Panc1 (cell line): Measurements from ENCODE around the gene ZFP62. TPM values are rescaled to one million over a fixed set of nuclear protein-coding genes. Genes with fewer than 3 reads are reported as not detected.

Source experiments
- ATAC-seq: fragments of 200-7000 bp; cut with Tn5 transposase; 2 replicates; pipeline ENCODE4 v1.9.1; 2020; ENCODE audit warnings: mild to moderate bottlenecking, moderate library complexity
- BruUV-seq: library from RNA; stranded (reverse); fragments of 400-500 nt; replicated peaks from 2 replicates; lab custom pipeline; 2021; lab: Mats Ljungman, UMichigan
- CTCF ChIA-PET: fragments of 300-600 bp; sonication (Branson Sonifier 250); formaldehyde crosslinking; loops from one replicate; lab custom pipeline; 2022; ENCODE audit warnings: antibody characterized with exemption; lab: Charles Lee
- POLR2A ChIA-PET: fragments of 300-600 bp; sonication (Branson Sonifier 250); formaldehyde crosslinking; loops from one replicate; lab custom pipeline; 2022; ENCODE audit warnings: antibody characterized with exemption; lab: Charles Lee
- DNase-seq: peaks from one replicate; pipeline ENCODE4 v3.0.0-alpha.2; 2010; ENCODE audit warnings: low read depth, low spot score
- H3K27ac ChIP-seq: 2 replicates; pipeline ENCODE4 v1.5.1; 2011; ENCODE audit warnings: mild to moderate bottlenecking, low read length, inconsistent platforms
- H3K27me3 ChIP-seq: fragments of 200-500 bp; sonication (Bioruptor generic); 2 replicates; pipeline ENCODE4 v1.6.0; 2014; ENCODE audit warnings: low read length, inconsistent platforms; ENCODE audit not compliant: control insufficient read depth, insufficient read depth
- H3K36me3 ChIP-seq: fragments of 200-500 bp; sonication (Bioruptor generic); 2 replicates; pipeline ENCODE4 v1.5.1; 2014; ENCODE audit warnings: inconsistent platforms, mild to moderate bottlenecking, low read length, moderate library complexity; ENCODE audit not compliant: control insufficient read depth, insufficient read depth
- H3K4me1 ChIP-seq: 2 replicates; pipeline ENCODE4 v1.5.1; 2011; ENCODE audit warnings: inconsistent platforms, mild to moderate bottlenecking, low read length, moderate library complexity; ENCODE audit not compliant: control insufficient read depth, insufficient read depth
- H3K4me3 ChIP-seq, 2 experiments: 2 replicates each; pipeline ENCODE4 v1.5.1; 2011 to 2012; ENCODE audit warnings: low read depth in 2 of 2, low read length in 2 of 2, mild to moderate bottlenecking in 2 of 2, inconsistent platforms in 1 of 2, moderate library complexity in 1 of 2
- H3K9me3 ChIP-seq: fragments of 200-500 bp; sonication (Bioruptor generic); 2 replicates; pipeline ENCODE4 v1.5.1; 2014; ENCODE audit warnings: low read depth, mild to moderate bottlenecking, inconsistent platforms, low read length, moderate library complexity; ENCODE audit not compliant: control insufficient read depth, insufficient read depth
- POLR2AphosphoS5 ChIP-seq: IDR thresholded peaks from 2 replicates; pipeline ENCODE4 v1.6.1; 2012; ENCODE audit warnings: mild to moderate bottlenecking, low read depth, low read length, moderate library complexity
- SIN3A ChIP-seq: IDR thresholded peaks from 2 replicates; pipeline ENCODE4 v1.6.1; 2012; ENCODE audit warnings: low read depth, mild to moderate bottlenecking, low read length, moderate library complexity, borderline replicate concordance; ENCODE audit not compliant: insufficient read depth
- TCF7L2 ChIP-seq: IDR thresholded peaks from 2 replicates; pipeline ENCODE4 v1.6.1; 2011; ENCODE audit warnings: mild to moderate bottlenecking, low read depth, low read length, inconsistent platforms
- in situ Hi-C: cut with HindIII; loops from 2 replicates; pipeline ENCODE4 v1.10.0; 2016; ENCODE audit warnings: low sequenced_read_pairs, low pct_unique_long_range_greater_than_20kb
- intact Hi-C: fragments of 100-400 bp; cut with micrococcal nuclease; formaldehyde crosslinking; loops from one replicate; pipeline ENCODE4 v1.10.0; 2022; ENCODE audit not compliant: unreplicated experiment
- total RNA-seq: library from RNA; stranded (reverse); gene quantifications from one replicate; pipeline ENCODE4 v1.2.1, GENCODE V29; 2021; ENCODE audit not compliant: unreplicated experiment
- TF ChIP-seq, protein P1 (sequence below): fragments of 450-650 bp; IDR thresholded peaks from 2 replicates; pipeline ENCODE4 v1.5.1; 2017; ENCODE audit warnings: mild to moderate bottlenecking
- TF ChIP-seq, protein P2 (sequence below), 2 experiments: IDR thresholded peaks; 2 replicates each; pipeline ENCODE4 v1.6.1; 2011 to 2012; ENCODE audit warnings: low read depth in 2 of 2, control low read depth in 1 of 2, low read length in 1 of 2, mild to moderate bottlenecking in 1 of 2, moderate library complexity in 1 of 2; ENCODE audit not compliant: insufficient read depth in 1 of 2

Gene ZFP62
- total RNA-seq, 1 experiment from 2014 or later: 17.8 TPM

DNA sequence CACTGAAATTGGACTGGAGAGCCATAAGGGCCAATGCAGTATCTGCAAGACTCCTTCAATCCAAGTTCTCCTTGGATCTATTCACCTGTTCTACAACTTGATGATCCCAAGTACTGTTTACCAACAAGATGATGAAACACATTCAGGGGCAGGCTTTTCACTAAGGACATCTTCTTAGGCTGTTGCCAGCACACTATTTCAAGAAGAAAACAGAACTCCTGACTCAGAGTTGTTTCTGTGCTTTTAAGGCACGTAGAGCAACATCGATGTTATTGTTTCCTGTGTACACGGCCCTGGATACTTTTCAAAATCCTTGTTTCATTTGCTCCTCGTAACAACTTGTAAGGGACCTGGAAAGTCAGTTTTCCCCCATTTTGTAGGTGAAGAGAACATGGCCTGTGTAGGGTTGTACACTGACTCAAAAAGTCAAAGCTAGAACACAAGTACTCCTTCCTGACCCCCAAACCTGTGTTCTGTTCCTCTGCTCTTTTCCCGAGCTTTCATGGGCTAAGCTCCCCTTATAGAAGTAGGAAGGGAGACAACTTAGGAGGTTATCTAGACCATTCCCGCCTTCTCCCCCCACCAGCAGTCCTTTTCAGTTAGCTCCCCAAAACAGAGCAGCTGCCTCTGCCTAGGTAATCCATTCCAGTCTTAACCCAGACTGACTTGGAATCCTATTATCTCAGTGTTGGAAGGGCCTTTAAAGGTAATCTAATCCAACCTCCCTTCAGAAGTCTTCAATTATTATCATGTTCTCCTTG lies 53.2 kb downstream of the ZFP62 start:
- DNase-seq (no peak), ATAC-seq (no peak)
- intact Hi-C loops (loop anchor here (10.0 kb wide), 1 partner anchor 377 kb away; no protein-coding TSS in a partner anchor), in situ Hi-C loops (no loop called here)
- TF ChIP-seq, protein P1, sequence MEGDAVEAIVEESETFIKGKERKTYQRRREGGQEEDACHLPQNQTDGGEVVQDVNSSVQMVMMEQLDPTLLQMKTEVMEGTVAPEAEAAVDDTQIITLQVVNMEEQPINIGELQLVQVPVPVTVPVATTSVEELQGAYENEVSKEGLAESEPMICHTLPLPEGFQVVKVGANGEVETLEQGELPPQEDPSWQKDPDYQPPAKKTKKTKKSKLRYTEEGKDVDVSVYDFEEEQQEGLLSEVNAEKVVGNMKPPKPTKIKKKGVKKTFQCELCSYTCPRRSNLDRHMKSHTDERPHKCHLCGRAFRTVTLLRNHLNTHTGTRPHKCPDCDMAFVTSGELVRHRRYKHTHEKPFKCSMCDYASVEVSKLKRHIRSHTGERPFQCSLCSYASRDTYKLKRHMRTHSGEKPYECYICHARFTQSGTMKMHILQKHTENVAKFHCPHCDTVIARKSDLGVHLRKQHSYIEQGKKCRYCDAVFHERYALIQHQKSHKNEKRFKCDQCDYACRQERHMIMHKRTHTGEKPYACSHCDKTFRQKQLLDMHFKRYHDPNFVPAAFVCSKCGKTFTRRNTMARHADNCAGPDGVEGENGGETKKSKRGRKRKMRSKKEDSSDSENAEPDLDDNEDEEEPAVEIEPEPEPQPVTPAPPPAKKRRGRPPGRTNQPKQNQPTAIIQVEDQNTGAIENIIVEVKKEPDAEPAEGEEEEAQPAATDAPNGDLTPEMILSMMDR: no peak
- TF ChIP-seq SIN3A (no peak), POLR2AphosphoS5 (no peak), TCF7L2 (no peak)
- TF ChIP-seq, protein P2, sequence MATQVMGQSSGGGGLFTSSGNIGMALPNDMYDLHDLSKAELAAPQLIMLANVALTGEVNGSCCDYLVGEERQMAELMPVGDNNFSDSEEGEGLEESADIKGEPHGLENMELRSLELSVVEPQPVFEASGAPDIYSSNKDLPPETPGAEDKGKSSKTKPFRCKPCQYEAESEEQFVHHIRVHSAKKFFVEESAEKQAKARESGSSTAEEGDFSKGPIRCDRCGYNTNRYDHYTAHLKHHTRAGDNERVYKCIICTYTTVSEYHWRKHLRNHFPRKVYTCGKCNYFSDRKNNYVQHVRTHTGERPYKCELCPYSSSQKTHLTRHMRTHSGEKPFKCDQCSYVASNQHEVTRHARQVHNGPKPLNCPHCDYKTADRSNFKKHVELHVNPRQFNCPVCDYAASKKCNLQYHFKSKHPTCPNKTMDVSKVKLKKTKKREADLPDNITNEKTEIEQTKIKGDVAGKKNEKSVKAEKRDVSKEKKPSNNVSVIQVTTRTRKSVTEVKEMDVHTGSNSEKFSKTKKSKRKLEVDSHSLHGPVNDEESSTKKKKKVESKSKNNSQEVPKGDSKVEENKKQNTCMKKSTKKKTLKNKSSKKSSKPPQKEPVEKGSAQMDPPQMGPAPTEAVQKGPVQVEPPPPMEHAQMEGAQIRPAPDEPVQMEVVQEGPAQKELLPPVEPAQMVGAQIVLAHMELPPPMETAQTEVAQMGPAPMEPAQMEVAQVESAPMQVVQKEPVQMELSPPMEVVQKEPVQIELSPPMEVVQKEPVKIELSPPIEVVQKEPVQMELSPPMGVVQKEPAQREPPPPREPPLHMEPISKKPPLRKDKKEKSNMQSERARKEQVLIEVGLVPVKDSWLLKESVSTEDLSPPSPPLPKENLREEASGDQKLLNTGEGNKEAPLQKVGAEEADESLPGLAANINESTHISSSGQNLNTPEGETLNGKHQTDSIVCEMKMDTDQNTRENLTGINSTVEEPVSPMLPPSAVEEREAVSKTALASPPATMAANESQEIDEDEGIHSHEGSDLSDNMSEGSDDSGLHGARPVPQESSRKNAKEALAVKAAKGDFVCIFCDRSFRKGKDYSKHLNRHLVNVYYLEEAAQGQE (IDR thresholded peaks at IDR 0.05; ENCODE audit: insufficient read depth in 1 of 2, low read depth in 2 of 2, low read length in 1 of 2): no peak
- ChIA-PET POLR2A (interaction anchor here (0.5 kb wide), 1 partner anchor 52 kb away, joined by 6 read pairs; no protein-coding TSS in a partner anchor), CTCF (no interaction called here)
- Histone ChIP-seq H3K27ac (peak overlapping the region; percentile 94), H3K4me3 (peak overlapping the region; percentile 64 to 89), H3K4me1 (peaks cover 63% of the 10 kb centered on the region), H3K36me3 (no peaks in the 10 kb centered on the region), H3K27me3 (no peaks in the 10 kb centered on the region), H3K9me3 (no peaks in the 10 kb centered on the region)
- no TSS peak for BruUV-seq

DNA sequence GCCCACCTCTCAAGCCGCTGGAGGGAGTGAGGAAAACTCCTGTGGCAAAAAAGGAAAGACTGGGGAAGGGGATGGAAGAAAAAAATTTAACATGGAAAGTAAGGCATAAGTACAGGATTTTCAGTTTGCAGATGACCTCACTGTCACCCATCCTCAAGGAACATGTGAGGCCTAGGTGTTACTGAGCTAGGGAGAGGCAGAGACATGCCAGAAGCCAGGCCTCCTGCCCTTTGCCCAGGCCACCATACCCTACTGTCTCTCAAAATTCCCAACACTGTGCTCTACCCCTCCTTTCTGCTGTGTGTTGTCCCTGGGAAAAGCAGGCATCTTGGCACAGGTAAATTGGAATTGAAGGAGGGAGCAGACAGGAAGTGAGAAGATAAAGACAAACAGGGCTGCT lies 54.0 kb downstream of the ZFP62 start:
- peaks cover 61% of the 10 kb centered on the region for H3K4me1 ChIP-seq
- ATAC-seq (no peak), DNase-seq (no peak)
- TF ChIP-seq TCF7L2 (no peak), SIN3A (no peak), POLR2AphosphoS5 (no peak)
- TF ChIP-seq, protein P1: no peak
- TF ChIP-seq, protein P2 (IDR thresholded peaks at IDR 0.05; ENCODE audit: insufficient read depth in 1 of 2, low read depth in 2 of 2, low read length in 1 of 2): no peak
- no peaks in the 10 kb centered on the region for H3K27me3 ChIP-seq
- intact Hi-C loops (loop anchor here (10.0 kb wide), 1 partner anchor 378 kb away; no protein-coding TSS in a partner anchor), in situ Hi-C loops (no loop called here)
- POLR2A ChIA-PET: no interaction called here
- no TSS peak for BruUV-seq
- H3K9me3 ChIP-seq: no peaks in the 10 kb centered on the region
- H3K36me3 ChIP-seq: no peaks in the 10 kb centered on the region
- CTCF ChIA-PET: no interaction called here
- peak overlapping the region; percentile 64 to 89; a peak in 3 of 4 replicates for H3K4me3 ChIP-seq
- peak overlapping the region; percentile 94 for H3K27ac ChIP-seq
